Urothelium cell line (cell line): ENCODE data around the gene VEZT.

Experiments
- DNase-seq: peaks from one replicate; pipeline ENCODE4 v3.0.0; 2011; ENCODE audit warnings: low spot score, mixed read lengths
- FAIRE-seq: peaks from 2 replicates; lab custom pipeline; 2011; peaks lifted over from hg19 to GRCh38; lab: Jason Lieb, UNC

VEZT gene

GRCh38 chr12:95248604-95249360, 31.2 kb downstream of the VEZT start:
- FAIRE-seq (no peak), DNase-seq (no peak)

- no peak for DNase-seq
- FAIRE-seq: no peak
Measured at GRCh38 chr12:95253386-95253785, 35.8 kb downstream of the VEZT start.

GRCh38 chr12:95257541-95257940, 39.9 kb downstream of the VEZT start:
- FAIRE-seq (no peak), DNase-seq (no peak)

GRCh38 chr12:95258151-95258550, 40.5 kb downstream of the VEZT start:
- no peak for FAIRE-seq
- no peak for DNase-seq

- FAIRE-seq: no peak
- no peak for DNase-seq
Measured at GRCh38 chr12:95258803-95259202, 41.2 kb downstream of the VEZT start.

GRCh38 chr12:95259368-95259767, 41.8 kb downstream of the VEZT start:
- FAIRE-seq (no peak), DNase-seq (no peak)

GRCh38 chr12:95261109-95261508, 43.5 kb downstream of the VEZT start:
- no peak for FAIRE-seq
- DNase-seq: no peak

GRCh38 chr12:95262808-95263207, 45.2 kb downstream of the VEZT start:
- no peak for FAIRE-seq

GRCh38 chr12:95265765-95266164, 48.2 kb downstream of the VEZT start:
- DNase-seq (no peak), FAIRE-seq (no peak)

More at GRCh38 chr12:95262808-95263207, 45.2 kb downstream of the VEZT start:
- no peak for DNase-seq

- FAIRE-seq: no peak
Measured at GRCh38 chr12:95266254-95266653, 48.6 kb downstream of the VEZT start.

GRCh38 chr12:95269892-95270291, 52.3 kb downstream of the VEZT start:
- FAIRE-seq (no peak), DNase-seq (no peak)

More at GRCh38 chr12:95266254-95266653, 48.6 kb downstream of the VEZT start:
- DNase-seq: no peak

GRCh38 chr12:95271465-95271864, 53.9 kb downstream of the VEZT start:
- DNase-seq: no peak
- no peak for FAIRE-seq

- DNase-seq (no peak), FAIRE-seq (no peak)
Measured at GRCh38 chr12:95277139-95277538, 59.5 kb downstream of the VEZT start.

- DNase-seq (no peak), FAIRE-seq (no peak)
Measured at GRCh38 chr12:95279856-95280255, 62.2 kb downstream of the VEZT start.

GRCh38 chr12:95282266-95282665, 64.7 kb downstream of the VEZT start:
- DNase-seq: no peak
- no peak for FAIRE-seq

GRCh38 chr12:95283371-95283770, 65.8 kb downstream of the VEZT start:
- FAIRE-seq: no peak
- no peak for DNase-seq

GRCh38 chr12:95286713-95287112, 69.1 kb downstream of the VEZT start:
- FAIRE-seq (no peak), DNase-seq (no peak)

- FAIRE-seq: no peak
- DNase-seq: no peak
Measured at GRCh38 chr12:95291501-95291900, 73.9 kb downstream of the VEZT start.

GRCh38 chr12:95298916-95299315, 81.3 kb downstream of the VEZT start:
- no peak for DNase-seq
- FAIRE-seq: no peak

- FAIRE-seq (no peak), DNase-seq (no peak)
Measured at GRCh38 chr12:95300286-95300685, 82.7 kb downstream of the VEZT start.

GRCh38 chr12:95303476-95303875, 85.9 kb downstream of the VEZT start:
- DNase-seq: no peak
- FAIRE-seq: no peak

- FAIRE-seq (no peak), DNase-seq (peak; percentile 4)
Measured at GRCh38 chr12:95304673-95305198, 87.1 kb downstream of the VEZT start.

GRCh38 chr12:95312656-95313055, 95.0 kb downstream of the VEZT start:
- no peak for FAIRE-seq
- DNase-seq: no peak
